ENCODE data around the gene TMA16. TPM values are rescaled to one million over a fixed set of nuclear protein-coding genes. Genes with fewer than 3 reads are reported as not detected.

The TMA16 gene
- 16.1 and 32.1 TPM in 2 replicates for total RNA-seq (ENCODE audit: low replicate concordance)

DNA sequence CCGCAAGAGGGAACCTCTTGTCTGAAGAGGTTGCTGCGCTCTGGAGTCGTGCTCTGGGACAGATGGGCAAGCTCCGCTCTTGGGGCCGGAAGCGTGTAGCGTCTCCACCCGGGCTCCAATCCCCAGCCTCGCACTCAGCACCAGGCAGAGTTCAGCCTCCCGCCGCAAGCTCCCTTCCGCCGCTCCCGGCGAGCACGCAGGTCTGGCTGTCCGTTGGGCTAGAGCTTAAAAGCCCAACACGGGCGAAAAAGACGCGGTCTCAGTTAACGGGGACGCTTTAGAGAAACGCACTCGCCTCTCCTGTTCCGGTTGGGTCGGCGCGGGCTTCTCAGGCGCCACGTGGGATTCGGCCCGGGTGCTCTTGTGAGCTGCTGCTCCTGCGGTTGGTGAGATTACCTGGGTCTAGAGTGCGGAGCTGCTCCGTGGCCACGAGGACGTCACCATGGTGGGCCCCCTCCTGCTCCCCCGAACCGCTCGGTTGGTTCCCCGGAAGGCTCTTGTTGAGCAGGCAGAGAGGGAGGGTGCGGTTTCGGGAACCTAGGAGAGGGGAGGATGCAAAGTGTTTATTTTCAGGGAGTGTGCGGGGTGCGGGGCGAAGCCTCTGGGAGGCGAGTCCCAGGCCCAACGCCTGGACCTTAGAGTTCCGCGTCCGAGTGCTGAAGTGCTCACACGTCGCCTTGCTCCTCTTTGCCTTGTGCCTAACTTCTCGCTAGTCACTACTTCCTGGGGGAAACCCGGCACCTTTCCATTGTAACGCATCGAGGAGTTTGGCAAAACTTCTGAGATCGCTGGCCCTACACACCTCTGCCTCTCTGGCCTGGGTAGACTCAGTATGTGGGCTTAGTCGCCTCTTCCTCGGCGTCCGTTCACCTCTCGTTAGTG lies at the start of gene TMA16:
TSS of gene TMA16 (plus strand) at position 331 of the 882 bp plus-strand sequence. CDS start at position 443, 112 bp downstream.

DNA sequence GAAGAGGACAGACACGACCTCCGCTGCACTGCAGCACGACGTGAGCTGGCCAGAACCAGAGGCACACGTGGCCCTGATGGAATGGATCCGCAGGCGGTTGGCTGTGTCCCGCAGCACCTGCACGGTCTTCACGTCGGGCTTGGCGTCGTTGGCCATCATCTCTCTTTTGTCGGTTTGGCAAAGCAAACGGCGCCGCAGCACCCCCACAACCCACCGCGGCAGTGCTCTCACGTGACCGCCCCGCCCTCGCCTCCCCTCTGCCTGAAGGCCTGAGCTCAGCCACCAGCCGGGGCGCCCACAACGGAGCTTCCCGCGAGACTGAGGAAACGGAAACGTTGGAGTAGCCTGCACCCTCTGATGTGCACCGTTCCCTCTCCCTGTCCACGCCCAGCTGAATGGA lies 20.9 kb upstream of the TMA16 start, which contains the start of gene TKTL2:
TSS of gene TKTL2 (minus strand) at position 179 of the 400 bp plus-strand sequence. CDS start at position 159, 20 bp downstream.

Other genes with a start within 250 kb of the TMA16 start
- under 0.01 and 0.12 TPM in 2 replicates for gene NPY1R, start 162.1 kb upstream of the TMA16 start, total RNA-seq (ENCODE audit: low replicate concordance)
- gene NPY5R, start 150.8 kb upstream of the TMA16 start, total RNA-seq (ENCODE audit: low replicate concordance) = not detected in 2 replicates
- not detected in 2 replicates for gene TKTL2, start 20.9 kb upstream of the TMA16 start, total RNA-seq (ENCODE audit: low replicate concordance)